ENCODE results near the gene UNC119.
"Not testable (repeated sequence)": the region's sequence is repeated elsewhere in the genome, so short reads cannot be mapped to it uniquely, and the experiment has no call there.

Gene UNC119

DNA sequence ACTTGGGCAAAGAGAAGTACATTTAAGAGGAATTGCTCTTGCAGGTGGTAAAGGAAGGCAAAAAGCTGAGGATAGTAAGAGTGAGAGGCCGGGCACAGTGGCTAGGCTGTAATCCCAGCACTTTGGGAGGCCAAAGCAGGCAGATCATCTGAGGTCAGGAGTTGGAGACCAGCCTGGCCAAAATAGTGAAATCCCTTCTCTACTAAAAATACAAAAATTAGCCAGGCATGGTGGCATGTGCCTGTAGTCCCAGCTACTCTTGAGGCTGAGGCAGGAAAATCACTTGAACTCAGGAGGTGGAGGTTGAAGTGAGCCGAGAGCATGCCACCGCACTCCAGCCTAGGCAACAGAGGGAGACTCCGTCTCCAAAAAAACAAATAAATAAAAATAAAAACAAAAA is 30.1 kb downstream of the UNC119 start:
- not testable (repeated sequence) for DNase-seq (ENCODE audit: low read depth, low spot score); H3K27me3 ChIP-seq (ENCODE audit: control insufficient read depth, insufficient read depth, low read length); H3K36me3 ChIP-seq (ENCODE audit: control insufficient read depth, insufficient read depth, low read length); H3K4me1 ChIP-seq (ENCODE audit: control insufficient read depth, insufficient read depth, low read length); H3K9me3 ChIP-seq (ENCODE audit: control insufficient read depth, insufficient read depth, low read length); H3K4me3 ChIP-seq (ENCODE audit: low read length); H3K27ac ChIP-seq (ENCODE audit: low read length)
- no CpG with 5 or more reads among the region's 4 CpGs for WGBS (ENCODE audit: insufficient coverage, insufficient read length)

DNA sequence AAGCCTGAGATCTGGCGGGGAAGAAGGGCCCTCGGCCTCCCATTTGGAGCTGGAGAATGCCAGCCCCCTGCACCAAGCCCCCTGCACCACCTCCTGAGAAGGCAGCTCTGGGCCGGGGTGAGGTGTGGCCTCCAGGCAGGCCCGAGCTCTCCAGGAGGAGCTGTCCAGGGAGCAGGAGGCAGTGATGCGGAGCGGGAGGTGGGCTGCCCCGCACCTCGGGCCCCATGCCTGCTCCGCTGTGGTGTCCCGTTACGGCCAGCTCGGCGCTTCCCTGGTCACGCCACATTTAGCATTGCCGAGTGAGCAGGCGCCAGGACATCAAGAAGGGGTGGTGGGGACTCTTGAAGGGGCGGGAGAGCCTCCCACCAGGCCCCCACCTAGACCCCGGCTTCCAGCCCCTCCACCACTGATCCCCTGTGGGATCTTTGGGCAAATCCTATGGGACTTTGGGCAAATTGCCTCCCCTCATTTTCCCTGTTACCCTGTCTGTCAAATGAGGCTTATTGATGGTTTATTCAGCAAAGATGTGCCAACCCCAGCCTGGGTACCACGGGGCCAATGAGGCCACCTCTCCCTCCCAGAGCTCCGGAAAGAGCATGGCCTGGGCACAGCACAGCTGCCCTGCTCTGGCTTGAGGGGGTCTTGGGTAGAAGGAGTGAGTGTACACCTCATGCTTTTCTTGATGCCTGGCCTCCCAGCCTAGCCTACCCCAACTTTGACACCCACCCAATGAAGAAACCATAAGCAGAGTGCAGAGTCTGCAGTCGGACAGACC is 30.9 kb downstream of the UNC119 start:
- H3K4me1 ChIP-seq (ENCODE audit: control insufficient read depth, insufficient read depth, low read length) = 0 out of 2 replicates have a peak, but pooled peaks cover 1% of the 10 kb centered on the region
- DNase-seq (ENCODE audit: low read depth, low spot score) = no peak
- H3K4me3 ChIP-seq (ENCODE audit: low read length) = no peak overlapping the region
- no peaks in the 10 kb centered on the region for H3K9me3 ChIP-seq (ENCODE audit: control insufficient read depth, insufficient read depth, low read length)
- no peaks in the 10 kb centered on the region; the same call in 1 of the 2 replicates for H3K36me3 ChIP-seq (ENCODE audit: control insufficient read depth, insufficient read depth, low read length)
- no peaks in the 10 kb centered on the region for H3K27me3 ChIP-seq (ENCODE audit: control insufficient read depth, insufficient read depth, low read length)
- no peak overlapping the region for H3K27ac ChIP-seq (ENCODE audit: low read length)
- no CpG with 5 or more reads among the region's 21 CpGs for WGBS (ENCODE audit: insufficient coverage, insufficient read length)

DNA sequence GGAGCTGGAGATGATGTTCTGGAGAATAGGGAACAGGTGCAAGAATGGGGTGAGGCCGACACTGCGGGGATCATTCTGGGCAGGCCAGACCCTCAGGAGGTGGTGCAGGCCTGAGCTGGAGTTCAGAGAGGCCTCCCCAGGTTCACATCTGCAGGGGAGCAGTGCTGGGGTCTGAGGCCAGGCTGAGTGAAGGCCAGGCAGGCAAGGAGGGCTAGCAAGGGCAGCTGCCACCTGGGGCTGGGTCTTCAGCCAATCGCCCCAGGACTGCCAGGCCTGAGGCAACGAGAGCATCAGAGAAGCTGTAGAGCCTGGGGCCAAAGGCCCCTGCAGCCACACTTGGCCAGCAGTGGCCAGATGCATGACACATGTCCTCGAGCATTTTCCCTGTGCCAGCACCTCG is 31.7 kb downstream of the UNC119 start:
- H3K36me3 ChIP-seq (ENCODE audit: control insufficient read depth, insufficient read depth, low read length) = no peaks in the 10 kb centered on the region; the same call in 1 of the 2 replicates
- no peak for DNase-seq (ENCODE audit: low read depth, low spot score)
- H3K9me3 ChIP-seq (ENCODE audit: control insufficient read depth, insufficient read depth, low read length) = peaks cover under 1% of the 10 kb centered on the region; the same call in 1 of the 2 replicates
- H3K27ac ChIP-seq (ENCODE audit: low read length) = no peak overlapping the region
- H3K4me1 ChIP-seq (ENCODE audit: control insufficient read depth, insufficient read depth, low read length) = 0 out of 2 replicates have a peak, but pooled peaks cover 1% of the 10 kb centered on the region
- no peaks in the 10 kb centered on the region for H3K27me3 ChIP-seq (ENCODE audit: control insufficient read depth, insufficient read depth, low read length)
- H3K4me3 ChIP-seq (ENCODE audit: low read length) = no peak overlapping the region
- no CpG with 5 or more reads among the region's 6 CpGs for WGBS (ENCODE audit: insufficient coverage, insufficient read length)

DNA sequence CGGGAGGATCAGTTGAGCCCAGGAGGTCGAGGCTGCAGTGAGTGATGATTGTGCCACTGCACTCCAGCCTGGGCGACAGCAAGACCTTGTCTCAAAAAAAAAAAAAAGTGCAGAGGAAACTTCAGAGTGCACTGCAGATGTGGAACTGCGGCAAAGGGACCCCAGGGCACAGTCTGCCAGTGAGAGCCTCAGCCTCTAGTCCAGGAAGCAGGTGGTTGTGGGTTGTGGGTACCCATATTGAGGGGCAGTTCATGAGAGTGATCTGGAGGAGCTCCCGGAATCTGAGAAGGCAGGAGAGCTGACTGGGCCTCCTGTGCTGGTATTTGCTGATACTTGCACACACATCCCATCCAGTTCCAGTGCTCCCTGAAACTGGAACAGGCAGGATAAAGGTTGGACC is 33.2 kb downstream of the UNC119 start:
- Histone ChIP-seq H3K36me3 (ENCODE audit: control insufficient read depth, insufficient read depth, low read length) (no peaks in the 10 kb centered on the region; the same call in 1 of the 2 replicates), H3K4me1 (ENCODE audit: control insufficient read depth, insufficient read depth, low read length) (0 out of 2 replicates have a peak, but pooled peaks cover 1% of the 10 kb centered on the region), H3K27me3 (ENCODE audit: control insufficient read depth, insufficient read depth, low read length) (no peaks in the 10 kb centered on the region), H3K27ac (ENCODE audit: low read length) (no peak overlapping the region), H3K4me3 (ENCODE audit: low read length) (no peak overlapping the region), H3K9me3 (ENCODE audit: control insufficient read depth, insufficient read depth, low read length) (peaks cover 1% of the 10 kb centered on the region; the same call in 1 of the 2 replicates)
- no CpG with 5 or more reads among the region's 5 CpGs for WGBS (ENCODE audit: insufficient coverage, insufficient read length)
- DNase-seq (ENCODE audit: low read depth, low spot score) = no peak

DNA sequence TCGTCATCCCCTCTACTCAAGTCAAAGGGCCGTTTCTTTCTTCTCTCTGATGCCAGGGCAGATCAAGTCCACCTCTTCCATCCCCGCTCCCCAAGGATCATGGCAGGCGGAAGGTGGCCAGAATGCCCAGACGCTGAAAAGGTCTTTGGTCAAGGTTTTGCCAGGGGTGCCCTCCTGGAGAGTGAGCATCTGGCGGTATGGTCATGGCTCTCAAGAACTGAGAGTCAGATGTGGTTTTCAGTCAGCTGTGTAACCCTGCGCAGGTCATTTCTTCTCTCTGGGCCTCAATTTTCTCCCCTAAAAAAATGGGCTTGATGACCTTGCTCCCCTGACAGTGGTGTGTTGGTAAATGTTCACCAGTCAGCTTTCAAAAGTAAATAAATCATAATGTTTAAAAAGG is 33.8 kb downstream of the UNC119 start:
- Histone ChIP-seq H3K4me1 (ENCODE audit: control insufficient read depth, insufficient read depth, low read length) (0 out of 2 replicates have a peak, but pooled peaks cover 1% of the 10 kb centered on the region), H3K27me3 (ENCODE audit: control insufficient read depth, insufficient read depth, low read length) (no peaks in the 10 kb centered on the region), H3K4me3 (ENCODE audit: low read length) (no peak overlapping the region), H3K9me3 (ENCODE audit: control insufficient read depth, insufficient read depth, low read length) (peaks cover 1% of the 10 kb centered on the region; the same call in 1 of the 2 replicates), H3K36me3 (ENCODE audit: control insufficient read depth, insufficient read depth, low read length) (no peaks in the 10 kb centered on the region; the same call in 1 of the 2 replicates), H3K27ac (ENCODE audit: low read length) (no peak overlapping the region)
- DNase-seq (ENCODE audit: low read depth, low spot score) = no peak
- no CpG with 5 or more reads among the region's 7 CpGs for WGBS (ENCODE audit: insufficient coverage, insufficient read length)

DNA sequence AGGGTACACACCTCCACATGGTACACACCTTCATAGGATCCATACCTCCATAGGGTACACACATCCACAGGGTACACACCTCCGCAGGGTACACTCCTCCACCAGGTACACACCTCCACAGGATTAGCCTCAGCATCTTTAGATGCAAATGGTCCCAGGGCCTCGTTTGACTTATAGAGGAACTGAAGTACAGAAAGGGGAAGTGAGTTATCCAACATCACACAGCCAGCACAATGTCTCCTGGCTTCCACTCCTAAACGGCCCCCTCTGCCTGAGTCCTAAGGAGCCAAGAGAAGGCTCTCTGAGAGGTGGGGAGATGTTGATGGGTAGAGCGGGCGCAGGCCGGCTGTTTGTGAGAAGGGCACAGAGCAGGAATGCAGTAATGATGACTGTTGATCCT is 34.3 kb downstream of the UNC119 start:
- Histone ChIP-seq H3K4me3 (ENCODE audit: low read length) (no peak overlapping the region), H3K27ac (ENCODE audit: low read length) (no peak overlapping the region), H3K4me1 (ENCODE audit: control insufficient read depth, insufficient read depth, low read length) (0 out of 2 replicates have a peak, but pooled peaks cover 1% of the 10 kb centered on the region), H3K36me3 (ENCODE audit: control insufficient read depth, insufficient read depth, low read length) (no peaks in the 10 kb centered on the region; the same call in 1 of the 2 replicates), H3K9me3 (ENCODE audit: control insufficient read depth, insufficient read depth, low read length) (peaks cover 1% of the 10 kb centered on the region; the same call in 1 of the 2 replicates), H3K27me3 (ENCODE audit: control insufficient read depth, insufficient read depth, low read length) (no peaks in the 10 kb centered on the region)
- WGBS (ENCODE audit: insufficient coverage, insufficient read length) = no CpG with 5 or more reads among the region's 6 CpGs
- no peak for DNase-seq (ENCODE audit: low read depth, low spot score)

DNA sequence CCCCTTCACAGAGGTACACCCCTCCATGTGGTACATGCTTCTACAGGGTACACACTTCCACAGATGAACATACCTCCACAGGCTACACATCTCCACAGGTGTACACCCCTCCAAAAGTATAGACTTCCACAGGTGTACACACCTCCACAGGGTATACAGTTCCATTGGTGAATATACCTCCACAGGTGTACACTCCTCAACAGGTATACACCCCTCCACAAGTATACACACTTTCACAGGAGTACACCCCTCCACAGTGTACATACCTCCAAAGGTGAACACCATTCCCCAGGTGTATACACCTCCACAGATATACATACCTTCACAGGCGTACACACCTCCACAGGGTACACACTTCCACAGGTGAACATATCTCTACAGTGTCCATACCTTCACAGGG is 36.9 kb downstream of the UNC119 start:
- no peak for DNase-seq (ENCODE audit: low read depth, low spot score)
- Histone ChIP-seq H3K4me1 (ENCODE audit: control insufficient read depth, insufficient read depth, low read length) (no peaks in the 10 kb centered on the region), H3K27ac (ENCODE audit: low read length) (no peak overlapping the region), H3K36me3 (ENCODE audit: control insufficient read depth, insufficient read depth, low read length) (no peaks in the 10 kb centered on the region), H3K9me3 (ENCODE audit: control insufficient read depth, insufficient read depth, low read length) (peaks cover 1% of the 10 kb centered on the region; the same call in 1 of the 2 replicates), H3K27me3 (ENCODE audit: control insufficient read depth, insufficient read depth, low read length) (no peaks in the 10 kb centered on the region), H3K4me3 (ENCODE audit: low read length) (no peak overlapping the region)
- no CpG with 5 or more reads among the region's 1 CpG for WGBS (ENCODE audit: insufficient coverage, insufficient read length)

DNA sequence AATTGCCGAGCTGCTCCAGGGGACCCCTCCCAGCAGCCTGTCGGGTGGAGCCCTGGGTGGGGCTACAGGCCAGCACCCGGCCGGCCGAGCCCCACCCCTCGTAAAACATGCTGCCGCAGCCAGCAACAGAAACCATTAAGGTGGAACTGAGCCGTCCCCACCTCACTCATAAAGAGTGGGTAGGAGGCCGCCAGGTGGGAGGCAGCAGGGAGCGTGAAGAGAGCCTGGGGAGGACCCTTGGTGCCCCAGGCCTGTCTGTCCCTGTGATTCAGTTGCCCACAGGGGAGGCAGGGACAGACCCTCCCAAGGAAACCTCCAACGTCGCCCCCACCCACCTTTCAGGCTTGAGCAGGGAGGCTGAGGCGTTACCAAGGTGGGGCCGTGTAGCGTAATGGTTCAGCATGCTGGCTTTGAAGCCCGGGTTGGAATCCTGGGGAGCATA is 37.8 kb downstream of the UNC119 start:
- no peak overlapping the region for H3K4me3 ChIP-seq (ENCODE audit: low read length)
- H3K27me3 ChIP-seq (ENCODE audit: control insufficient read depth, insufficient read depth, low read length) = no peaks in the 10 kb centered on the region
- H3K9me3 ChIP-seq (ENCODE audit: control insufficient read depth, insufficient read depth, low read length) = peaks cover 1% of the 10 kb centered on the region; the same call in 1 of the 2 replicates
- WGBS (ENCODE audit: insufficient coverage, insufficient read length) = no CpG with 5 or more reads among the region's 16 CpGs
- DNase-seq (ENCODE audit: low read depth, low spot score) = no peak
- no peaks in the 10 kb centered on the region for H3K36me3 ChIP-seq (ENCODE audit: control insufficient read depth, insufficient read depth, low read length)
- no peaks in the 10 kb centered on the region for H3K4me1 ChIP-seq (ENCODE audit: control insufficient read depth, insufficient read depth, low read length)
- H3K27ac ChIP-seq (ENCODE audit: low read length) = no peak overlapping the region

DNA sequence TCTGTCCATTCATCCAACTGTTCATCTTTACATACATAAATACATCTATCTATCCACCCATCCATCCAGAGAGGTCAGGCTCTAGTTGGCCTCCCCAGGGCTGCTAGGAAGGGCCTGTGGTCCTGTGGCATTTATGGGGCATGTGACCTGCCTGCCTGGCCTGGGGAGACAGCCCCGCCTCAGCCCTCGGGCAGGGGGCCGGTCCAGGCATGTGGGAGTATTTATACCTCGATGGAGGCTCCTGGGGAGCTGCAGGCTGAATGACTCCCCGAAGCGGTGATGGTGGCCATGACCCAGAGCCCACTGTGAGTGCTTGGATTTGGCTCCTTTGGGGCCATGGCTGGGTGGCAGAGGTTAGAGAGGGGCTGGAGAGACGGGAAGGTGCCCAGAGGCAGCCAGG is 38.9 kb downstream of the UNC119 start:
- H3K27ac ChIP-seq (ENCODE audit: low read length) = no peak overlapping the region
- H3K9me3 ChIP-seq (ENCODE audit: control insufficient read depth, insufficient read depth, low read length) = peaks cover 1% of the 10 kb centered on the region; the same call in 1 of the 2 replicates
- no peaks in the 10 kb centered on the region for H3K27me3 ChIP-seq (ENCODE audit: control insufficient read depth, insufficient read depth, low read length)
- no CpG with 5 or more reads among the region's 7 CpGs for WGBS (ENCODE audit: insufficient coverage, insufficient read length)
- no peaks in the 10 kb centered on the region for H3K36me3 ChIP-seq (ENCODE audit: control insufficient read depth, insufficient read depth, low read length)
- no peak for DNase-seq (ENCODE audit: low read depth, low spot score)
- no peak overlapping the region for H3K4me3 ChIP-seq (ENCODE audit: low read length)
- no peaks in the 10 kb centered on the region for H3K4me1 ChIP-seq (ENCODE audit: control insufficient read depth, insufficient read depth, low read length)

DNA sequence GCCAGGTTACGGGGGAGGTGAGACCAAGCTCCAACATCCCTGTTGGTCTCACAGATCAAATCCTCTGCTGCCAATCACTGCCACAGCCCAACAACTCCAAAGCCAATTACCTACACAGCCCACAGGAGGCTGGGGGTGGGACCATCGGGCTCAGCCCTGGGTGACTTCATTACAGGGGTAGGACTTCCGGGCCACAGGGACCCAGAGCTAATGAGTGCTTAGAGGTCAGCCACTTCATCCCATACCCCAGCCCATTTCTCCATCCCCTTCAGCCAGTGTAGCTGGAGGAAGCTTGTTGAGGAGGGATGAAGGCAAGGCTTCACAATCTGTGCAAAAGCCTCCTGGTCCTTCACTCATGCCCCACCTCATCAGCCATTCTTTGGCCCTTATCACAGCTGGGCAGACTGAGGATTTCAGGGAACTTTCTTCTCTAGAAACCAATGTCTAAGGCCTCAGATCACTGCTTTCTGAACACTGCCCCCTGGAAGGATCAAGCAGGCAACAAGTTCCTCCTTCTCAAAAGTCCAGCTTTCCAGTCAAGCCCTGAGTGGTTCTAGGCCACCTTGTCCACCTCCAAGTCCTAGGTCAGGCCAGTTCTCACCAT is 40.5 kb downstream of the UNC119 start:
- no CpG with 5 or more reads among the region's 3 CpGs for WGBS (ENCODE audit: insufficient coverage, insufficient read length)
- peaks cover 1% of the 10 kb centered on the region; the same call in 1 of the 2 replicates for H3K4me1 ChIP-seq (ENCODE audit: control insufficient read depth, insufficient read depth, low read length)
- H3K27me3 ChIP-seq (ENCODE audit: control insufficient read depth, insufficient read depth, low read length) = no peaks in the 10 kb centered on the region
- DNase-seq (ENCODE audit: low read depth, low spot score) = no peak
- peaks cover 1% of the 10 kb centered on the region; the same call in 1 of the 2 replicates for H3K9me3 ChIP-seq (ENCODE audit: control insufficient read depth, insufficient read depth, low read length)
- no peaks in the 10 kb centered on the region for H3K36me3 ChIP-seq (ENCODE audit: control insufficient read depth, insufficient read depth, low read length)
- H3K27ac ChIP-seq (ENCODE audit: low read length) = no peak overlapping the region
- H3K4me3 ChIP-seq (ENCODE audit: low read length) = no peak overlapping the region

Measured in iPS DF 6.9 (cell line).